Upper lobe of left lung (tissue), 6 donors: Measurements from ENCODE around the gene RNF213. TPM values are rescaled to one million over a fixed set of nuclear protein-coding genes. Genes with fewer than 3 reads are reported as not detected.

Source experiments
- ATAC-seq, 2 donors: fragments of 200-7000 bp; cut with Tn5 transposase; one replicate each; pipeline ENCODE4 v1.9.1; 2022; ENCODE audit warnings: mild to moderate bottlenecking in 2 of 2, moderate library complexity in 2 of 2; ENCODE audit not compliant: low FRiP score in 2 of 2
- DNase-seq, 2 donors: peaks; one replicate each; pipeline ENCODE4 v3.0.0-alpha.2; 2019 to 2020
- H3K27ac ChIP-seq, 4 donors: fragments of 200-600 bp; sonication (generic); one replicate each; pipeline ENCODE4 v1.5.1; 2016 to 2019
- H3K27me3 ChIP-seq, 4 donors: fragments of 200-600 bp; sonication (generic); one replicate each; pipeline ENCODE4 v1.5.1; 2017 to 2019
- H3K36me3 ChIP-seq, 4 donors: fragments of 200-600 bp; sonication (generic); one replicate each; pipeline ENCODE4 v1.5.1; 2016 to 2019
- H3K4me1 ChIP-seq, 4 donors: fragments of 200-600 bp; sonication (generic); one replicate each; pipeline ENCODE4 v1.5.1; 2018 to 2019
- H3K4me3 ChIP-seq, 4 donors: fragments of 200-600 bp; sonication (generic); one replicate each; pipeline ENCODE4 v1.5.1; 2017 to 2019; ENCODE audit warnings: mild to moderate bottlenecking in 2 of 4, moderate library complexity in 1 of 4
- H3K9me3 ChIP-seq, 4 donors: fragments of 200-600 bp; sonication (generic); one replicate each; pipeline ENCODE4 v1.5.1; 2018 to 2019
- CTCF ChIP-seq, 6 experiments: fragments of 450-650 bp in 4 of 6; fragments of 200-600 bp in 2 of 6; sonication (generic) in 2 of 6; IDR thresholded peaks; one replicate each; pipeline ENCODE4 v1.5.1; 2016 to 2019; ENCODE audit warnings: antibody characterized with exemption in 6 of 6
- EP300 ChIP-seq, 4 donors: sonication (generic); formaldehyde crosslinking; IDR thresholded peaks; one replicate each; pipeline ENCODE4 v1.5.1; 2017; ENCODE audit warnings: antibody characterized with exemption in 4 of 4, control low read depth in 2 of 4
- POLR2A ChIP-seq, 4 donors: fragments of 450-650 bp; IDR thresholded peaks; one replicate each; pipeline ENCODE4 v1.5.1; 2016 to 2017; ENCODE audit warnings: antibody characterized with exemption in 4 of 4, mild to moderate bottlenecking in 2 of 4
- POLR2AphosphoS5 ChIP-seq, 2 donors: sonication (generic); formaldehyde crosslinking; IDR thresholded peaks; one replicate each; pipeline ENCODE4 v1.5.1; 2017; ENCODE audit warnings: antibody characterized with exemption in 2 of 2
- WGBS, 2 donors: methylation state at CpG; one replicate each; pipeline ENCODE4 v1.1.5; 2017 to 2018; 5-methylcytosine and 5-hydroxymethylcytosine counted together
- total RNA-seq, 6 donors: library from RNA; depleted of rRNA in 4 of 6; stranded (reverse); fragments of >200 nt in 4 of 6; gene quantifications; one replicate each; pipeline versions ENCODE4 v1.1.0 to v1.2.1, GENCODE V29; 2016 to 2021
- donor health status: DM: no; HTN: no; CAD: no; lungs with moderate emphysema.
- donor health status: DM: no; HTN: yes; CAD: no; lungs with severe emphysema.

The RNF213 gene
- total RNA-seq, 6 donors from 2014 or later, result 135 to 619 (median 207) TPM

DNA sequence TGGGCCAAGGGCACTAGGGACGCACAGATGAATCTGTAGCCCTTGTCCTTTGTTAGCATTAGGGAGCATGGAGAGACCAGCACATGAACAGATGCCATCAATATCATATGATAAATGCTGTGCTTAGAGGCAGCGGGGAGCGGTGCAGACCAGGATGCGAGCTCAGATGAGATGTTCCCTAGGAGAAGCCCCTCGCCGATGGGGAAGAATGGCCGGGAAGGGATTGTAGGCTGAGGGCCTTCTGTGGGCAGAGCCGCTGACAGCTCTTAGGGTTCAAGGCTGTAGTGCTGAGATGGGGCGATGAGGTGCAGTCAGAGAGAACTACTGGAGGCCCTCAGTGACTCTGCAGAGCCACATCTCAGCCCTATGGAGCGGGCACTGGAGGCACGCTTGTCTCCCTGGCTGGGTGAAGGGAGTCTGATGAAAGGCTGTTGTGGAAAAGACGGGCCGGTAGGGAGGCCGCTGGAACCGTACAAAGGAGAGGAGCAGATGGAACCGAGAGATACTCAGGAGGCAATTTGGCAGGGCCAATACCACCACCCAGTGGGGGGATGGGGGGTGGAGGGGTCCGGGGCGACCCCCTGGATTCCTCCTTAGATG is 88.0 kb downstream of the RNF213 start:
- WGBS, 2 donors, result 93 to 97% methylated on average over 17 to 18 of the region's 18 CpGs
- H3K4me1 ChIP-seq, result no peaks in the 10 kb centered on the region
- TF ChIP-seq EP300 (IDR thresholded peaks at IDR 0.05) (no peak), POLR2AphosphoS5 (IDR thresholded peaks at IDR 0.05) (no peak), POLR2A (IDR thresholded peaks at IDR 0.05) (no peak), CTCF (IDR thresholded peaks at IDR 0.05) (no peak)
- no peak for DNase-seq
- H3K9me3 ChIP-seq, result no peaks in the 10 kb centered on the region
- no peak for ATAC-seq
- no peaks in the 10 kb centered on the region for H3K27me3 ChIP-seq
- peaks cover 85 to 100% (median 98%) of the 10 kb centered on the region in 4 donors for H3K36me3 ChIP-seq
- H3K4me3 ChIP-seq, result no peak overlapping the region
- no peak overlapping the region for H3K27ac ChIP-seq

DNA sequence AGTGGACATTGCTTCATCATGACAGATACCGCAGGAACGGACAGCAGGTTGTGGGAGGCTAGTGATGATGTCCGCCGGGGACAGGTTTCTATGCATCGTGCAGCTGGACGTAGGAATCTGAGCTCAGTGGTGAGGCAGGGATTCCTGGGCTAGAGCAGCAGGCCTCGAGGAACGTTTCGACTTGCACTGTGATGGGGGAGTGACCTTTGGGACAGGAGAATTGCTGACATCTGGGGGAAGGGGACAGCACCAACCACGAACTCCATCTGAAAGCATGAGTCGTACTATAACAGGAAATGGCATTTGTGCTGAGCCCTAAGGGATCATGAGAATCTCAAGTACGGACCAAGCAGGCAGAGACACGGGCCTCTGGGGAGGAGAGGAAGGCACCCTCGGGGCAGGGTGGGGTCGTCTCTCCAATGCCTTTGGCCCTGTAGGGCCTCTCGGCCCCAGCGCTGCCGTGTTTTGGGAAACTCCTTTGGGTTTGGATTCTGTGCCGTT is 88.5 kb downstream of the RNF213 start:
- no peak for TF ChIP-seq POLR2AphosphoS5 (IDR thresholded peaks at IDR 0.05)
- TF ChIP-seq EP300 (IDR thresholded peaks at IDR 0.05), result no peak
- no peak for TF ChIP-seq CTCF (IDR thresholded peaks at IDR 0.05)
- TF ChIP-seq POLR2A (IDR thresholded peaks at IDR 0.05), result no peak
- Histone ChIP-seq H3K27me3 (no peaks in the 10 kb centered on the region), H3K4me1 (no peaks in the 10 kb centered on the region), H3K36me3 (peaks cover 85 to 100% (median 99%) of the 10 kb centered on the region in 4 donors), H3K9me3 (no peaks in the 10 kb centered on the region), H3K4me3 (no peak overlapping the region), H3K27ac (no peak overlapping the region)
- 85 to 88% methylated on average over 19 of the region's 19 CpGs for WGBS, 2 donors
- ATAC-seq, result no peak
- DNase-seq, result no peak

GRCh38 chr17:80349751-80350150 is 89.1 kb downstream of the RNF213 start:
- no peaks in the 10 kb centered on the region for H3K9me3 ChIP-seq
- 94 to 96% methylated on average over 18 of the region's 18 CpGs for WGBS, 2 donors
- no peaks in the 10 kb centered on the region for H3K4me1 ChIP-seq
- H3K4me3 ChIP-seq, result no peak overlapping the region
- H3K27me3 ChIP-seq, result no peaks in the 10 kb centered on the region
- H3K36me3 ChIP-seq, result peaks cover 85 to 100% (median 99%) of the 10 kb centered on the region in 4 donors
- DNase-seq (no peak), ATAC-seq (no peak)
- H3K27ac ChIP-seq, result no peak overlapping the region
- TF ChIP-seq POLR2AphosphoS5 (IDR thresholded peaks at IDR 0.05) (no peak), CTCF (IDR thresholded peaks at IDR 0.05) (no peak), POLR2A (IDR thresholded peaks at IDR 0.05) (no peak), EP300 (IDR thresholded peaks at IDR 0.05) (no peak)

GRCh38 chr17:80352216-80352895 is 91.7 kb downstream of the RNF213 start:
- Histone ChIP-seq H3K4me3 (no peak overlapping the region), H3K27me3 (no peaks in the 10 kb centered on the region), H3K36me3 (peaks cover 66 to 96% (median 89%) of the 10 kb centered on the region in 4 donors), H3K27ac (no peak overlapping the region), H3K9me3 (no peaks in the 10 kb centered on the region), H3K4me1 (no peaks in the 10 kb centered on the region)
- WGBS, 2 donors, result 96 to 98% methylated on average over 22 of the region's 22 CpGs
- no peak for TF ChIP-seq EP300 (IDR thresholded peaks at IDR 0.05)
- TF ChIP-seq POLR2AphosphoS5 (IDR thresholded peaks at IDR 0.05), result no peak
- no peak for TF ChIP-seq POLR2A (IDR thresholded peaks at IDR 0.05)
- TF ChIP-seq CTCF (IDR thresholded peaks at IDR 0.05), result no peak
- ATAC-seq (no peak), DNase-seq (no peak)
